ENCODE data around the gene ACTN4.

Gene ACTN4

DNA sequence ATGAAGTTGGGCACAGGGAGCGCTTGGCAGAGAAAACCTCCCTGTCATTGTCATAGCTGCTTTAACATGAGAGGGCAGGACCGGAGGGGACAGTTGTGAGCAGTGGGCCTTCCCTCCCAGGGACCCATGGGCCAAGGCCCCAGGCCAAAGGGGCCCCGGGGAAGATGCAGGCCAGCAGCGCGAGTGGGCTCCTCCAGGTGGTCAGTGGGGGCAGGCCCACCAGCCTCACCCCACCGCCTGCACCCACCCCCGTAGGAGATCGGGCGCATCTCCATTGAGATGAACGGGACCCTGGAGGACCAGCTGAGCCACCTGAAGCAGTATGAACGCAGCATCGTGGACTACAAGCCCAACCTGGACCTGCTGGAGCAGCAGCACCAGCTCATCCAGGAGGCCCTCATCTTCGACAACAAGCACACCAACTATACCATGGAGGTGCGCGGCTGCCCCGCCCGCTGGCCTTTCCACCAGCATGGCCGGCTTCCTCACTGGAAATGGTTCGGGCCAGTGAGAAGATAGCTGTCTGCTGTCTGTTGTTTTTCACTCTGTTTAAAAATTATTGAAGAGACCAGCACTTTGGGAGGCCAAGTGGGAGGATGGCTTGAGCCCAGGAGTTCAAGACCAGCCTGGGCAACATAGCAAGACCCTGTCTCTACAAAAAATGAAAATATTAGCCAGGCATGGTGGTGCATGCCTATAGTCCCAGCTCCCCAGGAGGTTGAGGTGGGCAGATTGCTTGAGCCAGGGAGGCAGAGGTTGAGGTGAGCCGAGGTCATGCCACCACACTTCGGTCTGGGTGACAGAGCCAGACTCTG lies 78.2 kb downstream of the ACTN4 start:
- Histone ChIP-seq H3K4me1 (peaks cover 0 to 35% (median 28%) of the 10 kb centered on the region in 10 experiments; a peak in 16 of 20 replicates), H3K9ac (no peak overlapping the region), H4K20me1 (peaks cover 0 to 67% (median 12%) of the 10 kb centered on the region in 11 experiments; a peak in 9 of 22 replicates), H3K4me3 (no peak overlapping the region), H3K27me3 (no peaks in the 10 kb centered on the region), H3K9me3 (replicated peaks in 1 of 11) (no peaks in the 10 kb centered on the region), H3K27ac (no peak overlapping the region), H3K36me3 (peaks cover 72 to 96% (median 89%) of the 10 kb centered on the region in 11 experiments), H3K4me2 (no peak overlapping the region)
- no peak for TF ChIP-seq Cebpa-rat (IDR thresholded peaks at IDR 0.05)

DNA sequence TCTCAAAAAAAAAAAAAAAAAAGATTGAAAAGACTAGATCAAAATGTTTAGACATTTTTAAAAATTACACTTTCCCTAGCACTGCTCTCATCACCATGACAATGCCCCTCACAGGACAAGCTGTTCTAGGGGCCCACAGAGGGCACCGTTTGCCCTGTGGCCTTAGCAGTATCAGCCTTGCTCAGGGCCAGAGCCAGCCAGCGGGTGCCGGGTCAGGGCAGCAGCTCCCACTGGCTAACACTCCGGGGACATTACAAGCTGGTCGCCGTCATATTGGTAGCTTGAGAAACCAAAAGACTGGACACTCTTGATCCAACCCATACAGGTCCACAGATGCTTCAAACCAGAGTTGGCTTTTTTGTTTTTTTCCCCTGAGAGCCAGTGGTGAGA lies 78.8 kb downstream of the ACTN4 start:
- peaks cover 0 to 29% (median 22%) of the 10 kb centered on the region in 10 experiments; a peak in 16 of 20 replicates for H3K4me1 ChIP-seq
- H3K9ac ChIP-seq = 0 out of 22 replicates have a peak overlapping the region, but pooled peaks of 1 of the 11 experiments have one; percentile 7
- peaks cover 0 to 61% (median 6%) of the 10 kb centered on the region in 11 experiments; a peak in 8 of 22 replicates for H4K20me1 ChIP-seq
- no peaks in the 10 kb centered on the region for H3K9me3 ChIP-seq (replicated peaks in 1 of 11)
- no peak overlapping the region for H3K4me3 ChIP-seq
- no peak overlapping the region for H3K27ac ChIP-seq
- peaks cover 71 to 96% (median 89%) of the 10 kb centered on the region in 11 experiments for H3K36me3 ChIP-seq
- no peaks in the 10 kb centered on the region for H3K27me3 ChIP-seq
- no peak overlapping the region for H3K4me2 ChIP-seq
- TF ChIP-seq Cebpa-rat (IDR thresholded peaks at IDR 0.05) = no peak

DNA sequence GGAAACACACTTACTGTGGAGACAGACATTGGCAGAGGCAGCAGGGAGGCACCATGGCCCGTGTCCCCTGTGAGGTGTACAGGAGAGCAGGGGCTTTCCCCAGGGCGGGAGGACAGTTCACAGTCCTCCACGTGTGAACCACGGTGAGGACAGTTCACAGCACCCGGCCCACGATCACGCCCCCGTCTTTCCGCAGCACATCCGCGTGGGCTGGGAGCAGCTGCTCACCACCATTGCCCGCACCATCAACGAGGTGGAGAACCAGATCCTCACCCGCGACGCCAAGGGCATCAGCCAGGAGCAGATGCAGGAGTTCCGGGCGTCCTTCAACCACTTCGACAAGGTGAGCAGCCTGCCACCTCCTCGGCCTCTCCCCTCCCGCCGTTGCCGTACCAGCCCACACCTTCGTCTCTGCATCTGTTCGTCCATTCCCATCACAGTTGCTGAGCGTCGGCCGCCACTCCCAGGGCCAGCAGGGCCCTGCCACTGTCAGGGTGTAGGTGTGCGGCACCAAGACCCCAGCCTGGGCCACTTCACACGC lies 79.4 kb downstream of the ACTN4 start:
- no peak for TF ChIP-seq Cebpa-rat (IDR thresholded peaks at IDR 0.05)
- peaks cover 70 to 96% (median 86%) of the 10 kb centered on the region in 11 experiments for H3K36me3 ChIP-seq
- H3K27ac ChIP-seq = no peak overlapping the region
- no peaks in the 10 kb centered on the region for H3K27me3 ChIP-seq
- H3K4me3 ChIP-seq = no peak overlapping the region
- no peaks in the 10 kb centered on the region for H3K9me3 ChIP-seq (replicated peaks in 1 of 11)
- peak overlapping the region in 1 of 11 experiments; percentile 7; a peak in 1 of 22 replicates for H3K9ac ChIP-seq
- H4K20me1 ChIP-seq = peaks cover 0 to 55% (median under 1%) of the 10 kb centered on the region in 11 experiments; a peak in 8 of 22 replicates
- H3K4me2 ChIP-seq = no peak overlapping the region
- peaks cover 0 to 28% (median 17%) of the 10 kb centered on the region in 10 experiments; a peak in 16 of 20 replicates for H3K4me1 ChIP-seq

DNA sequence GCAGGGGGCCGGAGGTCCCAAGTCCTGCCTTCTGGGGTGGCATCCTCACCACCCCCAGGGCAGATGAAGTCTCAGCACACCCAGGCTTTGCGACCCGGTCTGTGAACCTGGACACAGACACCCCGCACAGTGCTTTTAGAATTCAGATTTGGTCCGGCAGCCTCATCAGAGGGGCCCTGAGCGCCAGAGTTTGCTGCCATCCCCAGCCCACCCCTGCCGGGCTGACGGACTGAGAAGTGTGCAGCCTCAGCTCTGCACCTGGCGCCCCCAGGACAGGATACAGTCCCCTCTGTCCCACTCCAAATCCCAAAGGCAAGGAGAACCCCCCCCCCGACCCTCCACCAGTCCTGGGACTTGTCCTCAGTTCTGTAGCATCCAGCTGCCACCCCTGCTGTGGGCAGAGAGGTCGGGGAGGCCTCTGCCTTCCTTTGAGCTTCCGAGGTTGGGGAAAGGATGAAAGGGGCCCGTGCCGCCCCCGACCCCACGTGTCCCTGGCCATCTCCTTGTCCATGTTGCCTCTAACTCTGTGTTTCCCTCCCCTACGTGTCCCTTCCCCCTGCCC lies 79.9 kb downstream of the ACTN4 start:
- Histone ChIP-seq H3K4me2 (peak overlapping the region in 4 of 11 experiments; percentile 12 to 50 (median 19); a peak in 5 of 22 replicates), H4K20me1 (peaks cover 0 to 50% (median 0%) of the 10 kb centered on the region in 11 experiments; a peak in 7 of 22 replicates), H3K9ac (peak overlapping the region in 2 of 11 experiments; percentile 23 to 28; a peak in 1 of 22 replicates), H3K27ac (no peak overlapping the region), H3K36me3 (peaks cover 65 to 94% (median 81%) of the 10 kb centered on the region in 11 experiments), H3K4me3 (no peak overlapping the region), H3K4me1 (peaks cover 0 to 25% (median 13%) of the 10 kb centered on the region in 10 experiments; a peak in 15 of 20 replicates), H3K27me3 (no peaks in the 10 kb centered on the region), H3K9me3 (replicated peaks in 1 of 11) (no peaks in the 10 kb centered on the region)
- TF ChIP-seq Cebpa-rat (IDR thresholded peaks at IDR 0.05) = no peak

DNA sequence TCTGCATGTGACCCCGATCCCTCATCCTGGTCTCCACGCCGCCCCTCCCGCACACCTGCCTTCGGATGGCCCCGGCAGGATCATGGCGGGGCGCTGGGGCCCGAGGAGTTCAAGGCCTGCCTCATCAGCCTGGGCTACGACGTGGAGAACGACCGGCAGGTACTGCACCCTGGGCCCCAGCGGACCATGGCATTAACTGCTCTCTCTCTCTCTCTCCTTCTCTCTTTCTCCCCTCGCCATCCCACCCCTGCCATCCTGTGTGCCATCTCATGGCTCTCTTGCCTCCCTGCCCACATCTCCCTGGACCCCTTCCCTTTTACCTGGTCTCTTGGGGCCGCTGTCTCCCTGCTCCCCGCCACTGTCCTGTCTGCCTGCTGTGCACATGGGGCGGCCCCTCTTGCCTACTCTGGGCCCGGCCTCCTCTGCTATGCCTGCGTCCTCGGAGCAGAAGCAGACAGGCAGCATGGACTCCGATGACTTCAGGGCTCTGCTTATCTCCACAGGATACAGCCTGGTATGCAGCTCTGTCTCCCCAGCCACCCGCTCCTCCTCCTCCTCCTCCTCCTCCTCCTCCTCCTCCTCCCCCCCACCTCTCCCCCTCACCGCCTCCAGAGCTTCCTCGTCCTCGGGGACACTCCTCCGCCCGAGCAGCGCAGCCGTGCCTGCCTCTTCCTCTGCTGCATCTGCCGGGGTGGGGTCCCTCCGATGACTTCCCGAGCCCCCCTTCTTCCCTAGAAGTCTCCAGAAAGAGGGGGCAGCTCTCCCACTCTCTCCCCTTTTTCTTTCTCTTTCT lies 80.6 kb downstream of the ACTN4 start:
- Histone ChIP-seq H3K4me1 (peaks cover 0 to 22% (median 8%) of the 10 kb centered on the region in 10 experiments; a peak in 14 of 20 replicates), H4K20me1 (peaks cover 0 to 43% (median 0%) of the 10 kb centered on the region in 11 experiments; a peak in 7 of 22 replicates), H3K27ac (0 out of 22 replicates have a peak overlapping the region, but pooled peaks of 3 of the 11 experiments have one; percentile 17 to 37 (median 32)), H3K4me2 (peak overlapping the region in 4 of 11 experiments; percentile 12 to 50 (median 19); a peak in 6 of 22 replicates), H3K27me3 (no peaks in the 10 kb centered on the region), H3K9ac (peak overlapping the region in 6 of 11 experiments; percentile 11 to 36 (median 32); a peak in 8 of 22 replicates), H3K9me3 (replicated peaks in 1 of 11) (no peaks in the 10 kb centered on the region), H3K36me3 (peaks cover 58 to 87% (median 74%) of the 10 kb centered on the region in 11 experiments), H3K4me3 (no peak overlapping the region)
- no peak for TF ChIP-seq Cebpa-rat (IDR thresholded peaks at IDR 0.05)

DNA sequence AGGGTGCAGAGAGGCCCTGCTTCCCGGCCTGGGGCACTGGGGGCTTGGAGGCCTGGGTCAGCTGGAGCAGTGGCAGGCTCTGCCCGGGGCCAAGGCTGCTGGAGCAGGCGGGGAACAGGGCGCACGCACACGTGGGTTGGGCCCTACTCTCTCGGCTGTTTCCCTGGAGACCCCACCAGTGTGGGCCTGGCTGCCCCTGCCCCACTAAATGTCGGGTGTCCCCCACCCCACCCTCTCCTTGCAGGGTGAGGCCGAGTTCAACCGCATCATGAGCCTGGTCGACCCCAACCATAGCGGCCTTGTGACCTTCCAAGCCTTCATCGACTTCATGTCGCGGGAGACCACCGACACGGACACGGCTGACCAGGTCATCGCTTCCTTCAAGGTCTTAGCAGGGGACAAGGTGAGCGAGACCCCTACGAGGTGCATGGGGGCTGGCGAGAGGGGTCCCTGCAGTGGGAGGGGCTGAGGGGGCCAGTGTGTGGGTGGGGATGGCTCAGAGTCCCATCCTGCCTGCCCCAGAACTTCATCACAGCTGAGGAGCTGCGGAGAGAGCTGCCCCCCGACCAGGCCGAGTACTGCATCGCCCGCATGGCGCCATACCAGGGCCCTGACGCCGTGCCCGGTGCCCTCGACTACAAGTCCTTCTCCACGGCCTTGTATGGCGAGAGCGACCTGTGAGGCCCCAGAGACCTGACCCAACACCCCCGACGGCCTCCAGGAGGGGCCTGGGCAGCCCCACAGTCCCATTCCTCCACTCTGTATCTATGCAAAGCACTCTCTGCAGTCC lies 81.5 kb downstream of the ACTN4 start:
- H3K9me3 ChIP-seq (replicated peaks in 1 of 11) = no peaks in the 10 kb centered on the region
- H3K4me1 ChIP-seq = peaks cover 7 to 31% (median 15%) of the 10 kb centered on the region in 10 experiments
- TF ChIP-seq Cebpa-rat (IDR thresholded peaks at IDR 0.05) = no peak
- no peaks in the 10 kb centered on the region for H3K27me3 ChIP-seq
- H4K20me1 ChIP-seq = peaks cover 0 to 38% (median 0%) of the 10 kb centered on the region in 11 experiments; a peak in 7 of 22 replicates
- H3K4me3 ChIP-seq = no peak overlapping the region
- 0 out of 22 replicates have a peak overlapping the region, but pooled peaks of 1 of the 11 experiments have one; percentile 9 for H3K4me2 ChIP-seq
- H3K27ac ChIP-seq = peak overlapping the region in 3 of 11 experiments; percentile 17 to 37 (median 32); a peak in 1 of 22 replicates
- H3K9ac ChIP-seq = peak overlapping the region in 5 of 11 experiments; percentile 11 to 33 (median 31); a peak in 5 of 22 replicates
- H3K36me3 ChIP-seq = peaks cover 49 to 78% (median 65%) of the 10 kb centered on the region in 11 experiments

DNA sequence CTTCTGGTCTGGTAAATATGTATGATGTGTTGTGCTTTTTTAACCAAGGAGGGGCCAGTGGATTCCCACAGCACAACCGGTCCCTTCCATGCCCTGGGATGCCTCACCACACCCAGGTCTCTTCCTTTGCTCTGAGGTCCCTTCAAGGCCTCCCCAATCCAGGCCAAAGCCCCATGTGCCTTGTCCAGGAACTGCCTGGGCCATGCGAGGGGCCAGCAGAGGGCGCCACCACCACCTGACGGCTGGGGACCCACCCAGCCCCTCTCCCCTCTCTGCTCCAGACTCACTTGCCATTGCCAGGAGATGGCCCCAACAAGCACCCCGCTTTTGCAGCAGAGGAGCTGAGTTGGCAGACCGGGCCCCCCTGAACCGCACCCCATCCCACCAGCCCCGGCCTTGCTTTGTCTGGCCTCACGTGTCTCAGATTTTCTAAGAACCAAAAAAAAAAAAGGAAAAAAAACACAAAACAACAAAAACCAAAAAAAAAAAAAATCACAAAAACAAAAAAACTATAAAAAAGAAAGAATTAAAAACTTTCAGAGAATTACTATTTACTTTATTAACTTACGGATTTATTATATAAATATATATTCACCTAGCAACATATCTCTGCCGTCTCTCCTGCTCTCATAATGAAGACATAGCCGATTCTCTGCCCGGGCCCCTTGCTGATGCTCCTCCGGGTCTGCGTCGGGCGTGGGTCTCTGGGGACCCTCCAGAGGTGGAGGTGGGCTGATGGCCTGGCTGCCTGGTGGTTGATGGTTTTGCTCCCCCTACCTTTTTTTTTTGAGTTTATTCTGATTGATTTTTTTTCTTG lies 82.4 kb downstream of the ACTN4 start:
- peaks cover 16 to 40% (median 24%) of the 10 kb centered on the region in 10 experiments for H3K4me1 ChIP-seq
- no peak overlapping the region for H3K27ac ChIP-seq
- no peak overlapping the region for H3K4me2 ChIP-seq
- no peak overlapping the region for H3K9ac ChIP-seq
- no peak for TF ChIP-seq Cebpa-rat (IDR thresholded peaks at IDR 0.05)
- H3K9me3 ChIP-seq (replicated peaks in 1 of 11) = no peaks in the 10 kb centered on the region
- H3K36me3 ChIP-seq = peaks cover 40 to 69% (median 56%) of the 10 kb centered on the region in 11 experiments
- H3K4me3 ChIP-seq = no peak overlapping the region
- no peaks in the 10 kb centered on the region for H3K27me3 ChIP-seq
- peaks cover 0 to 32% (median 5%) of the 10 kb centered on the region in 11 experiments; a peak in 10 of 22 replicates for H4K20me1 ChIP-seq

Measured in BLaER1 treated with 17β-estradiol and CSF1 and Interleukin-3, amounts not matched to agents 10 nM and 100 nM (cell line).